ENCODE measurements around the gene PRMT2. TPM values are rescaled to one million over a fixed set of nuclear protein-coding genes. Genes with fewer than 3 reads are reported as not detected.
"Not testable (repeated sequence)": the region's sequence is repeated elsewhere in the genome, so short reads cannot be mapped to it uniquely, and the experiment has no call there.

Gene PRMT2
- total and polyA plus RNA-seq, 11 donors: 27.3 to 74.8 (median 53.1) TPM

DNA sequence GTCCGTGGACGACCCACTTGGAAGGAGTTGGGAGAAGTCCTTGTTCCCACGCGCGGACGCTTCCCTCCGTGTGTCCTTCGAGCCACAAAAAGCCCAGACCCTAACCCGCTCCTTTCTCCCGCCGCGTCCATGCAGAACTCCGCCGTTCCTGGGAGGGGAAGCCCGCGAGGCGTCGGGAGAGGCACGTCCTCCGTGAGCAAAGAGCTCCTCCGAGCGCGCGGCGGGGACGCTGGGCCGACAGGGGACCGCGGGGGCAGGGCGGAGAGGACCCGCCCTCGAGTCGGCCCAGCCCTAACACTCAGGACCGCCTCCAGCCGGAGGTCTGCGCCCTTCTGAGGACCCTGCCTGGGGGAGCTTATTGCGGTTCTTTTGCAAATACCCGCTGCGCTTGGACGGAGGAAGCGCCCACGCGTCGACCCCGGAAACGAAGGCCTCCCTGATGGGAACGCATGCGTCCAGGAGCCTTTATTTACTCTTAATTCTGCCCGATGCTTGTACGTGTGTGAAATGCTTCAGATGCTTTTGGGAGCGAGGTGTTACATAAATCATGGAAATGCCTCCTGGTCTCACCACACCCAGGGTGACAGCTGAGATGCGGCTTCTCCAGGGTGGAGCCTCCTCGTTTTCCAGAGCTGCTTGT, 32.4 kb downstream of the PRMT2 start:
- Histone ChIP-seq H3K9me3 (no peaks in the 10 kb centered on the region), H3K36me3 (peaks cover 0 to 29% (median 18%) of the 10 kb centered on the region in 9 donors), H3K27ac (no peak overlapping the region), H3K27me3 (peaks cover 0 to 34% (median 8%) of the 10 kb centered on the region in 9 donors), H3K4me3 (peak overlapping the region; percentile 24 to 59 (median 50)), H3K4me1 (peaks cover 0 to 16% (median 11%) of the 10 kb centered on the region in 12 donors)
- 2 to 4% (median 2%) methylated on average over 34 to 53 of the region's 53 CpGs for WGBS, 4 donors
- DNase-seq: no peak
- peak in 3 of 4 donors; percentile 32 to 44 (median 37) for ATAC-seq
- TF ChIP-seq, protein P1, sequence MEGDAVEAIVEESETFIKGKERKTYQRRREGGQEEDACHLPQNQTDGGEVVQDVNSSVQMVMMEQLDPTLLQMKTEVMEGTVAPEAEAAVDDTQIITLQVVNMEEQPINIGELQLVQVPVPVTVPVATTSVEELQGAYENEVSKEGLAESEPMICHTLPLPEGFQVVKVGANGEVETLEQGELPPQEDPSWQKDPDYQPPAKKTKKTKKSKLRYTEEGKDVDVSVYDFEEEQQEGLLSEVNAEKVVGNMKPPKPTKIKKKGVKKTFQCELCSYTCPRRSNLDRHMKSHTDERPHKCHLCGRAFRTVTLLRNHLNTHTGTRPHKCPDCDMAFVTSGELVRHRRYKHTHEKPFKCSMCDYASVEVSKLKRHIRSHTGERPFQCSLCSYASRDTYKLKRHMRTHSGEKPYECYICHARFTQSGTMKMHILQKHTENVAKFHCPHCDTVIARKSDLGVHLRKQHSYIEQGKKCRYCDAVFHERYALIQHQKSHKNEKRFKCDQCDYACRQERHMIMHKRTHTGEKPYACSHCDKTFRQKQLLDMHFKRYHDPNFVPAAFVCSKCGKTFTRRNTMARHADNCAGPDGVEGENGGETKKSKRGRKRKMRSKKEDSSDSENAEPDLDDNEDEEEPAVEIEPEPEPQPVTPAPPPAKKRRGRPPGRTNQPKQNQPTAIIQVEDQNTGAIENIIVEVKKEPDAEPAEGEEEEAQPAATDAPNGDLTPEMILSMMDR (IDR thresholded peaks at IDR 0.05): no peak
- TF ChIP-seq POLR2A (IDR thresholded peaks at IDR 0.05): no peak
- intact Hi-C loops (cut with DNase I): no loop called here

DNA sequence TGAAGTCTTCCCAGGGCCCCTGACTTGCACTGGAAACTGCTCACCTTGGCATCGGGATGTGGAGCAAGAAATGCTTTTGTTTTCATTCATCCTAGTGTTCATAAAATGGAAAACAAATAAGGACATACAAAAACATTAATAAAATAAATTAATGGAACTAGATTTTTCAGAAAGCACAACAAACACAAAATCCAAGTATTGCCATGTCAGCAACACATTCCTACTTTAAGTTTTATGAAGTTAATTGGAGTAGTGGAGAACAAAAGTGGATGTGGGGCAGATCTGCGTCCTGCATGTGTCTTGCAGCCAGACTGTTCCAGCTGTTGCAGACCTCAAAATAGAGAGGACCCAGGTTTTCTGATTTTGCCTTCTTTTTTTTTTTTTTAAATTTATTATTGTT, 32.9 kb downstream of the PRMT2 start:
- Histone ChIP-seq H3K27me3 (peaks cover 0 to 34% (median 8%) of the 10 kb centered on the region in 9 donors), H3K9me3 (no peaks in the 10 kb centered on the region), H3K4me3 (peak overlapping the region in 7 of 12 donors; percentile 27 to 59 (median 52)), H3K4me1 (peaks cover 0 to 16% (median 11%) of the 10 kb centered on the region in 12 donors), H3K27ac (no peak overlapping the region), H3K36me3 (peaks cover 0 to 24% (median 18%) of the 10 kb centered on the region in 9 donors)
- TF ChIP-seq POLR2A (IDR thresholded peaks at IDR 0.05): no peak
- TF ChIP-seq, protein P1 (IDR thresholded peaks at IDR 0.05): no peak
- WGBS, 4 donors: 62 to 68% (median 64%) methylated on average over 2 of the region's 2 CpGs
- ATAC-seq (no peak), DNase-seq (no peak)
- intact Hi-C loops (cut with DNase I): no loop called here

DNA sequence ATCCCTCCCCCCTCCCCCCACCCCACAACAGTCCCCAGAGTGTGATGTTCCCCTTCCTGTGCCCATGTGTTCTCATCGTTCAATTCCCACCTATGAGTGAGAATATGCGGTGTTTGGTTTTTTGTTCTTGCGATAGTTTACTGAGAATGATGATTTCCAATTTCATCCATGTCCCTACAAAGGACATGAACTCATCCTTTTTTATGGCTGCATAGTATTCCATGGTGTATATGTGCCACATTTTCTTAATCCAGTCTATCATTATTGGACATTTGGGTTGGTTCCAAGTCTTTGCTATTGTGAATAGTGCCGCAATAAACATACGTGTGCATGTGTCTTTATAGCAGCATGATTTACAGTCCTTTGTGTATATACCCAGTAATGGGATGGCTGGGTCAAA, 33.4 kb downstream of the PRMT2 start:
- not testable (repeated sequence) for ATAC-seq, H3K9me3 ChIP-seq

DNA sequence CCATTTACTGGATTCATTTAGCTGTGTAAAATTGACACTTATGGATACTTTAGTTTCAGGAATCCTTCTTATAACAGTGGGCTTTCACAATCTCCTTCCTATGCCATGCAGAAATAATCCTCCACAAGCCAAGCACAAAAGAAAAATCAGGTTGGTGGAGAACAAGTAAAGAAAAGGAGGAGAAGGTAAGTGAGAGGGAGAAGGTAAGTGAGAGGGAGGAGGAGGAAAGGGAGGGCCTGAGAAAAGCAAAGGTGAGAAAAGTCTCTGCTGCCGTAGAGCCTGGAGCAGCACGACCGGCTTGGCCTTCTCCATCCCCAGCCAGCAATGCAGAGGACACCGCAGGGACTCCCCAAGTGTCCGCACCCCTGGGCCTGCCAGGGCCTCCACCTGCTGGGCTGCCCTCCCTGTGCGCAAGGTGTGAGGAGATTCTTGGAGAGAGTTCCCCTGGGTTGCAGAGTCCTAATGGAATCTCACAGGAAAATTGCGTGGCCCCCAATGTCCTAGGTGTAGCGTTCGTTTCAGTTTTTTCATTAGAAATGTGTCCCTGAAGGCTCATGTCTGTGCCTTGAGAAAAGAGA, 39.0 kb downstream of the PRMT2 start:
- Histone ChIP-seq H3K27ac (no peak overlapping the region), H3K36me3 (no peaks in the 10 kb centered on the region), H3K9me3 (no peaks in the 10 kb centered on the region), H3K4me3 (no peak overlapping the region), H3K27me3 (peaks cover 0 to 11% (median 0%) of the 10 kb centered on the region in 9 donors), H3K4me1 (no peaks in the 10 kb centered on the region)
- 82 to 89% (median 88%) methylated on average over 9 of the region's 9 CpGs for WGBS, 4 donors
- TF ChIP-seq, protein P1 (IDR thresholded peaks at IDR 0.05): no peak
- no peak for TF ChIP-seq POLR2A (IDR thresholded peaks at IDR 0.05)
- no peak for DNase-seq
- ATAC-seq: no peak
- intact Hi-C loops (cut with DNase I): no loop called here

More for the DNA sequence above, 33.4 kb downstream of the PRMT2 start:
- H3K27ac ChIP-seq; intact Hi-C loops (cut with DNase I); H3K4me3 ChIP-seq; DNase-seq: not testable (repeated sequence)
- Histone ChIP-seq H3K27me3 (peaks cover 0 to 34% (median 8%) of the 10 kb centered on the region in 9 donors), H3K36me3 (peaks cover 0 to 20% (median 14%) of the 10 kb centered on the region in 9 donors), H3K4me1 (peaks cover 0 to 16% (median 11%) of the 10 kb centered on the region in 12 donors)
- WGBS, 4 donors: 71 to 90% (median 88%) methylated on average over 1 to 3 of the region's 5 CpGs

Measured in heart left ventricle (tissue), 16 donors.